Ovary (tissue), 9 donors: ENCODE measurements around the gene ZBED3. TPM values are rescaled to one million over a fixed set of nuclear protein-coding genes. Genes with fewer than 3 reads are reported as not detected.

Experiments
- DNase-seq, 5 donors: peaks; one replicate each; pipeline ENCODE4 v3.0.0-alpha.2; 2019 to 2020
- H3K27ac ChIP-seq, 2 donors: fragments of 200-600 bp; one replicate each; pipeline versions ENCODE4 v1.5.1 to v1.8.0; 2019 to 2022
- H3K27me3 ChIP-seq: fragments of 200-600 bp; one replicate; pipeline ENCODE4 v1.8.0; 2022
- H3K36me3 ChIP-seq: fragments of 200-600 bp; sonication (generic); one replicate; pipeline ENCODE4 v1.5.1; 2019
- H3K4me1 ChIP-seq: one replicate; pipeline ENCODE4 v1.8.1; 2013; ENCODE audit warnings: mild to moderate bottlenecking, moderate library complexity; ENCODE audit not compliant: insufficient read depth
- H3K4me3 ChIP-seq: fragments of 200-600 bp; sonication (generic); one replicate; pipeline ENCODE4 v1.5.1; 2017
- H3K9me3 ChIP-seq, 2 donors: fragments of 200-600 bp in 1 of 2; sonication (generic) in 1 of 2; one replicate each; pipeline versions ENCODE4 v1.5.1 to v1.8.1; 2013 to 2019; ENCODE audit warnings: mild to moderate bottlenecking in 1 of 2, moderate library complexity in 1 of 2
- EP300 ChIP-seq: sonication (generic); formaldehyde crosslinking; IDR thresholded peaks from one replicate; pipeline ENCODE4 v1.6.1; 2017; ENCODE audit warnings: antibody characterized with exemption
- POLR2A ChIP-seq: fragments of 450-650 bp; IDR thresholded peaks from one replicate; pipeline ENCODE4 v1.6.1; 2017; ENCODE audit warnings: antibody characterized with exemption, mild to moderate bottlenecking, moderate library complexity
- WGBS, 3 donors: extraction: QIAGEN DNeasy Blood & Tissue Kit in 1 of 3; methylation state at CpG; one replicate each; pipeline versions ENCODE4 v1.1.5 to v1.1.7; 2013 to 2017; 5-methylcytosine and 5-hydroxymethylcytosine counted together
- intact Hi-C, 4 donors: fragments of 100-400 bp; cut with DNase I; formaldehyde crosslinking; loops; one replicate each; pipeline versions ENCODE4 v1.11.0 to v1.15.1; 2022 to 2023
- polyA plus RNA-seq, 2 donors: library from polyadenylated mRNA; stranded (reverse); fragments of 200-250 nt in 1 of 2; fragments of 350-450 nt in 1 of 2; fragmentation: Illumina TruSeq in 1 of 2; extraction: RNeasy Lipid Tissue Mini Kit (QIAGEN cat#74804) in 1 of 2; gene quantifications; one replicate each; pipeline ENCODE4 v1.2.3, GENCODE V29; 2013 to 2014
- total RNA-seq, 7 donors: library from RNA; depleted of rRNA in 2 of 7; stranded (reverse); fragments of >200 nt in 2 of 7; fragmentation: NEBNext Ultra II Directional in 3 of 7; extraction: Animal tissue kit (Norgen Biotek cat#: 25700) in 3 of 7; gene quantifications; one replicate each; pipeline versions ENCODE4 v1.1.0 to v1.2.4, GENCODE V29; 2016 to 2023
- TF ChIP-seq, protein P1 (sequence below), 3 donors: fragments of 450-650 bp in 2 of 3; fragments of 200-600 bp in 1 of 3; IDR thresholded peaks; one replicate each; pipeline versions ENCODE4 v1.5.1 to v1.8.0; 2016 to 2022; ENCODE audit warnings: antibody characterized with exemption in 3 of 3, mild to moderate bottlenecking in 1 of 3
- donor health status: DM: no; HTN: no; CAD: no; lungs with moderate emphysema.
- donor health status: DM: no; HTN: no; CAD: no.
- donor health status: Bipolar disorder and iron deficiency.
- donor health status: DM: yes; HTN: yes; CAD: no.
- donor health status: DM: no; HTN: no; CAD: no.
- donor health status: DM: yes; HTN: yes; CAD: no.

The ZBED3 gene
- total and polyA plus RNA-seq, 9 donors, result 4.3 to 23.9 (median 15.3) TPM

DNA sequence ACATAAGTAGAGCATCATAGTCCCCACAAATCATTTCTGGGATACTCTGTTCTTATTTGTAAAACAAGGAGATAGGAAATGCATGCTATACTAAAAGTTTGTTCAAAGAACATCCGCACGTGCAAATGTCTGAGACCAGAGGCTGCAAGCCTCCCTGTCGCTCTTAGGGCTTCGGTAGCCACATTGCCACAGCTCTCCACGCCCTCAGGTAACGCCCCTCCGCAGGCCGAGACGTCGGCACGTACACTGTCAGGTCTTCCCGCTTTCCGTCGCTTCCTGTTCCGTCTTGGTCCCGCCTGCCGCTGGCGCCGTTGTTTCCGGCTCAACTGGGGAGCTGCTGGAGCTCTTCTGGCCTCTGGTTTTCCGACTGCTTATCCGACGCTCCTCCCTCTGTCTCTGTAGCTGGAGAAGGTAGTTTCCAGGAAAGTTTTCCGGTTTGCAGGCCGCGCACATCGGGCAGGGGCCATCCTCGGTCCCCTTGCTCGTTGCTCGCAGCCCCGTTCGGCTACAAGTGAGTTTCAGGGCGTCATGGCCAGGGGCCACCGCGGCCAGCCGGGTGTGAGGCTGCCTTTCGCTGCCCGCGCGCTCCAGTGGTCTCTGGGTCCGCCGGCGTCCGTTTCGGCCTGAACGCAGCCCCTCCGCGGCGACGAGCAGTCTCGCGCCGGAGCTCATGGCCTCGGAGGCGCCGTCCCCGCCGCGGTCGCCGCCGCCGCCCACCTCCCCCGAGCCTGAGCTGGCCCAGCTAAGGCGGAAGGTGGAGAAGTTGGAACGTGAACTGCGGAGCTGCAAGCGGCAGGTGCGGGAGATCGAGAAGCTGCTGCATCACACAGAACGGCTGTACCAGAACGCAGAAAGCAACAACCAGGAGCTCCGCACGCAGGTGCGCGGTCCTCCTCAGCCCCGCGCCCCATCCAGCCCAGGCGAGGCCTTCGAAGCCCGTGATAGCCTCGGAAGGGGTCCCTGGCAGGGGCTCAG lies 56.7 kb downstream of the ZBED3 start, which contains the start of gene AGGF1:
AGGF1 (plus strand) TSS at position 308 of the 975 bp plus-strand sequence; CDS start at position 671, 363 bp downstream.
- DNase-seq, result peak; percentile 86 to 92 (median 87)
- intact Hi-C loops, result no loop called here
- WGBS, 3 donors, result 0 to 1% (median 0%) methylated on average over 73 to 82 of the region's 82 CpGs
- H3K4me1 ChIP-seq, result peaks cover 4% of the 10 kb centered on the region
- H3K9me3 ChIP-seq, result no peaks in the 10 kb centered on the region
- H3K4me3 ChIP-seq, result peak within 1 kb of the TSS; percentile 95
- H3K27ac ChIP-seq, result peak within 1 kb of the TSS; percentile 75 to 81
- TF ChIP-seq, protein P1, sequence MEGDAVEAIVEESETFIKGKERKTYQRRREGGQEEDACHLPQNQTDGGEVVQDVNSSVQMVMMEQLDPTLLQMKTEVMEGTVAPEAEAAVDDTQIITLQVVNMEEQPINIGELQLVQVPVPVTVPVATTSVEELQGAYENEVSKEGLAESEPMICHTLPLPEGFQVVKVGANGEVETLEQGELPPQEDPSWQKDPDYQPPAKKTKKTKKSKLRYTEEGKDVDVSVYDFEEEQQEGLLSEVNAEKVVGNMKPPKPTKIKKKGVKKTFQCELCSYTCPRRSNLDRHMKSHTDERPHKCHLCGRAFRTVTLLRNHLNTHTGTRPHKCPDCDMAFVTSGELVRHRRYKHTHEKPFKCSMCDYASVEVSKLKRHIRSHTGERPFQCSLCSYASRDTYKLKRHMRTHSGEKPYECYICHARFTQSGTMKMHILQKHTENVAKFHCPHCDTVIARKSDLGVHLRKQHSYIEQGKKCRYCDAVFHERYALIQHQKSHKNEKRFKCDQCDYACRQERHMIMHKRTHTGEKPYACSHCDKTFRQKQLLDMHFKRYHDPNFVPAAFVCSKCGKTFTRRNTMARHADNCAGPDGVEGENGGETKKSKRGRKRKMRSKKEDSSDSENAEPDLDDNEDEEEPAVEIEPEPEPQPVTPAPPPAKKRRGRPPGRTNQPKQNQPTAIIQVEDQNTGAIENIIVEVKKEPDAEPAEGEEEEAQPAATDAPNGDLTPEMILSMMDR (IDR thresholded peaks at IDR 0.05), result no peak
- no peak for TF ChIP-seq EP300
- TF ChIP-seq POLR2A, result peak; percentile 50
- H3K27me3 ChIP-seq, result no peaks in the 10 kb centered on the region
- no peaks in the 10 kb centered on the region for H3K36me3 ChIP-seq

GRCh38 chr5:77029376-77029885 lies 57.7 kb downstream of the ZBED3 start:
- no peak overlapping the region for H3K4me3 ChIP-seq
- H3K4me1 ChIP-seq, result peaks cover 4% of the 10 kb centered on the region
- no peak for DNase-seq
- intact Hi-C loops, result no loop called here
- H3K36me3 ChIP-seq, result no peaks in the 10 kb centered on the region
- H3K9me3 ChIP-seq, result no peaks in the 10 kb centered on the region
- TF ChIP-seq, protein P1 (IDR thresholded peaks at IDR 0.05), result no peak
- H3K27ac ChIP-seq, result peak overlapping the region in 1 of 2 donors; percentile 81
- H3K27me3 ChIP-seq, result no peaks in the 10 kb centered on the region
- 93 to 98% (median 98%) methylated on average over 2 of the region's 2 CpGs for WGBS, 3 donors

- TF ChIP-seq POLR2A (no peak), EP300 (no peak)
- TF ChIP-seq, protein P1 (IDR thresholded peaks at IDR 0.05), result no peak
- Histone ChIP-seq H3K27me3 (no peaks in the 10 kb centered on the region), H3K36me3 (no peaks in the 10 kb centered on the region), H3K9me3 (no peaks in the 10 kb centered on the region), H3K4me1 (peaks cover 4% of the 10 kb centered on the region), H3K27ac (no peak overlapping the region), H3K4me3 (no peak overlapping the region)
- DNase-seq, result no peak
- 86 to 96% (median 95%) methylated on average over 4 of the region's 4 CpGs for WGBS, 3 donors
- intact Hi-C loops, result no loop called here
Observed at GRCh38 chr5:77028631-77029375, 58.3 kb downstream of the ZBED3 start.

GRCh38 chr5:77024490-77024889 lies 62.6 kb downstream of the ZBED3 start:
- TF ChIP-seq POLR2A (no peak), EP300 (no peak)
- TF ChIP-seq, protein P1 (IDR thresholded peaks at IDR 0.05), result no peak
- no peaks in the 10 kb centered on the region for H3K27me3 ChIP-seq
- no peak overlapping the region for H3K4me3 ChIP-seq
- no peaks in the 10 kb centered on the region for H3K4me1 ChIP-seq
- intact Hi-C loops, result no loop called here
- DNase-seq, result no peak
- no peaks in the 10 kb centered on the region for H3K9me3 ChIP-seq
- H3K36me3 ChIP-seq, result no peaks in the 10 kb centered on the region
- WGBS, 3 donors, result 83 to 95% (median 88%) methylated on average over 1 of the region's 1 CpG
- no peak overlapping the region for H3K27ac ChIP-seq
